Measurements from ENCODE around the gene RGPD5. TPM values are rescaled to one million over a fixed set of nuclear protein-coding genes. Genes with fewer than 3 reads are reported as not detected.
"Not testable (repeated sequence)": the region's sequence is repeated elsewhere in the genome, so short reads cannot be mapped to it uniquely, and the experiment has no call there.

RGPD5 gene
- total RNA-seq, 1 experiment from 2014 or later = 11.4 TPM

DNA sequence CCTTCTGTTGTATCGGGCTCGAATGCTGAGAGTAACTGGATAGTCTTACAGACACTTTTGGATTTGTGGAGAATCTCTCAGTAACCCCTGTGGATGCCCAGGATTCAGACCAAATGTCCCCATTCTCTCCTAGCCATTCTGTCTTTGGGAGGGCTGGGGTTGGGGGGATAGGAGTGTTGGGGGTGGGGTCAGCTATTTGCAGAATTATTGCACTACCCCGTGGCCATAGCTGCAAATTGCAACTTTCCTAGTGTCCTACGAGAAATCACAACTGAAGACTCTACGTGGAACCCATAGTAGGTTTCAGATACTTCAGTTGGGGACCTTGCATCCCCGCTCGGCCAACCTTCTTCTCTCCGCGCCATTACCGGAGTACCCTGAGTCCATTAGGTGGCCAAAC is 25.2 kb upstream of the RGPD5 start:
- H3K9me2 ChIP-seq (replicated peaks; ENCODE audit: insufficient read depth, low read length); H3K9ac ChIP-seq (ENCODE audit: low read length); H3K27me3 ChIP-seq (ENCODE audit: low read length); H3K4me1 ChIP-seq (ENCODE audit: low read length); H3K27ac ChIP-seq (ENCODE audit: low read length); H2AFZ ChIP-seq (ENCODE audit: low read length); H3K4me3 ChIP-seq (ENCODE audit: low read length); H4K20me1 ChIP-seq (ENCODE audit: insufficient read depth, low read depth, low read length); H3K4me2 ChIP-seq (ENCODE audit: low read depth, low read length, poor library complexity, severe bottlenecking); H3K9me3 ChIP-seq (ENCODE audit: low read length); H3K79me2 ChIP-seq (ENCODE audit: low read length); H3K36me3 ChIP-seq (ENCODE audit: insufficient read depth, low read length); DNase-seq: not testable (repeated sequence)

DNA sequence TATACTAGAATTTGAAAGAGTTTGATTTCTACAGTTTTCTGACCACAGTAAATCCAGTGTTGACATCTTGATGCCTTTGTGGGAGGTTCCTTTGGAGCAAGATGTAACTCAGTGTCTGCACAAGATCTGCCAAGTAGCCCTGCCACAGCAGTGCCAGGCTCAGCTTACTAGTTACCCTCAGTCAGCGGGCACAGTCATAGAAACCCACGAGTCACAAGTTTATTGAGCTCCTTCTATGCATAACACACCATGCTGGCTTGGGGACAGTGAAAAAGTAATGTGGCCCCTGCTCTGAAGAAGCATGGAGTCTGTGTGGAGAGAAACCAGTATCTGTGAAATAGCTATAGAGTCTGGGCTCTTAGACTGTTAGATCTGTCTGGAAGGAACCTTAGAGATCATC is 15.0 kb upstream of the RGPD5 start:
- not testable (repeated sequence) for H3K27me3 ChIP-seq (ENCODE audit: low read length); H2AFZ ChIP-seq (ENCODE audit: low read length); H3K4me2 ChIP-seq (ENCODE audit: low read depth, low read length, poor library complexity, severe bottlenecking); H3K36me3 ChIP-seq (ENCODE audit: insufficient read depth, low read length); H3K4me3 ChIP-seq (ENCODE audit: low read length); H3K9me3 ChIP-seq (ENCODE audit: low read length); H4K20me1 ChIP-seq (ENCODE audit: insufficient read depth, low read depth, low read length); H3K79me2 ChIP-seq (ENCODE audit: low read length); DNase-seq; H3K27ac ChIP-seq (ENCODE audit: low read length); H3K9me2 ChIP-seq (replicated peaks; ENCODE audit: insufficient read depth, low read length); H3K9ac ChIP-seq (ENCODE audit: low read length); H3K4me1 ChIP-seq (ENCODE audit: low read length)

DNA sequence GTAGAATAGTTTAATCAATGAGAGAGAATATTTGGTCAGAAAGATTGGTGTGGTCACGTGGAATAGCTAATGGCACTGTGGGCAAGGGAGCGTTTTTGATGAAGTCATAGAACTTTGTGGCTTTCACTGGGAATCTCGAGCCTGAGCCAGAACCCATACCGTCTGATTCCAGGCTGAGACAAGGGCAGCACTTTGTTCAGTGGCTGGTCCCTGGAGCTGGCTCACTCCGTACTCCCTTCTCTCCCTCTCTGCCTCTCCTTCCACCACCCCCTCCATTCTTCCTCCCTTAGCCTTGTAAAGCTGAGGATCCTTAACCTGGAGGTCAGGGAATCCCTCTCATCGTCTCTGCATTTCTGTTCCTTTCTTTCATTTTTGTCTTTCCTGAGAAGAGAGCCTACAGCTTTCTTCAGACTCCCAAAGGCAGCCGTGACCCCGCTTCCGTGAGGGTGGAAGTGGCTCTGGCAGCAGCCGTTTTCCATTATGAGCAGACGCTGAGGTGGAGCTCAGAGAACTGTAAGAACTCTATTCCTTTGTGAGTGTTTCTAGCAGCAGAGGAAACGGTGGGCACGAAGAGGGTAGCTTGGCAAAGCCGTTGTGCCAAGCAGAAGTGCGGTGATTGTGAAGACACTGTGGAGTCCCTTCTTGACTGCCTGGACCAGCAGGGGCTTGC is 12.8 kb upstream of the RGPD5 start:
- not testable (repeated sequence) for H3K4me1 ChIP-seq (ENCODE audit: low read length); H4K20me1 ChIP-seq (ENCODE audit: insufficient read depth, low read depth, low read length); H3K79me2 ChIP-seq (ENCODE audit: low read length); H3K36me3 ChIP-seq (ENCODE audit: insufficient read depth, low read length); H3K9me3 ChIP-seq (ENCODE audit: low read length); H2AFZ ChIP-seq (ENCODE audit: low read length); DNase-seq; H3K9me2 ChIP-seq (replicated peaks; ENCODE audit: insufficient read depth, low read length); H3K27ac ChIP-seq (ENCODE audit: low read length); H3K4me3 ChIP-seq (ENCODE audit: low read length); H3K9ac ChIP-seq (ENCODE audit: low read length); H3K27me3 ChIP-seq (ENCODE audit: low read length); H3K4me2 ChIP-seq (ENCODE audit: low read depth, low read length, poor library complexity, severe bottlenecking)

DNA sequence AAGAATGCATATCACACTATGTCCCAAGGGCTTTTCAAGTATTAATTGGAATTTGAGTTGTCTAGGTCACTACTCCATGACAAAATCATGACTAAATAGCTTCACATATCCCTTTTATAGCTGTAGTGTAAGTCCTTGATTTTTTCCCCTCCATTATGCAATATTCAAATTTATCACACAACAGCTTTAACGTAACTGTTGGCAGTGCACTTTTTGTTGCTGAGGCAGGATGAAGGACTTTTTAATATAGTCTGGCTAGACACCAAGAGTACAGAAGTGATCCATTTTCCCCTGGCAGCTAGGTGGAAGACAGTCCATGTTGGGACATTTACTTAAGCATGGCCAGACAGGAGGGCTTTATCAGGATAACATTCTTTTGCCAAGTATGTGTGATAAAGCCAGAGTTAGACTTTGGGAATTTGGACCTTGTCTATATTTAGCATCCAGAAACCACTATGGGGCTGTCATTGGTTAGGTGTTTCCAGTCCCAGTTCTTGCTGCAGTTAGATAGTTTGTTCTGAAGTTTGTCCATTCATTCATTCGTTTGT is 11.6 kb upstream of the RGPD5 start:
- H3K9ac ChIP-seq (ENCODE audit: low read length); H4K20me1 ChIP-seq (ENCODE audit: insufficient read depth, low read depth, low read length); H3K9me3 ChIP-seq (ENCODE audit: low read length); H3K27me3 ChIP-seq (ENCODE audit: low read length); H3K79me2 ChIP-seq (ENCODE audit: low read length); H3K4me2 ChIP-seq (ENCODE audit: low read depth, low read length, poor library complexity, severe bottlenecking); H3K36me3 ChIP-seq (ENCODE audit: insufficient read depth, low read length); H2AFZ ChIP-seq (ENCODE audit: low read length); H3K4me1 ChIP-seq (ENCODE audit: low read length); H3K9me2 ChIP-seq (replicated peaks; ENCODE audit: insufficient read depth, low read length); H3K4me3 ChIP-seq (ENCODE audit: low read length); DNase-seq; H3K27ac ChIP-seq (ENCODE audit: low read length): not testable (repeated sequence)

DNA sequence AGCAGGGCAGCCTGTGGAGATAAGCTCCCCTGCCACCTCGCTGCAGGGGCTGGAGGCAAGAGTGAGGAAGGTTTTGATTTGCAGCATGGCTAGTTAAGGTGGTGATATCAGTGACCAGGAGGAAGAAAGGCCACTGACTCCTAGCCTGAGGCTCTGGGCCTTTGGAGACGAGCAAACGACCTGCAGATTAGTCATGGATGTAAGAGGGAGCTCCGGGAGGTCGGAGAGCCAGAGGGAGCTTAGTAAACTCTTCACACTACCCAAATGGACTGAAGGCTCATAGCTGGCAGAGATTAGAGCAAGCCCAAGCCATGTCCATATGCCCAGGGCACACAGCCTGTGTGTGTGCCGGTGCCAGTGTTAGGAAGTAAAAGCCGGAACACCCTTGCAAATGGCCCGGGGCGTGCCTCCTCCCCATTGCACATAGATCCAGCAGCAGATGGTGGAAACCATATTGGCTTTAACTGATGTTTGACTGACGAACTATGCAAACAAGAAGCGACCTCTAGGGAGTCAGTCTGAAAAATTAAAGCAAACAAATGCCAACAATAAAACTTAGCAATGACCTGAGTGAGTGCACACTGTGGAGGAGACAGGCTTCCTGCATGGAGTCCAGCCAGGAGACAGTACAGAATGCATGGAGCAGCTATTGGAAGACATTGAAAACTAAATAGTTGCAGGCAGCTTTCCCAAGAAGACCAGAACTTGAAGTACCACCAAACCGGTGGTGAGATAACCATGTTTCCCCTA is 2.4 kb upstream of the RGPD5 start:
- not testable (repeated sequence) for H3K27me3 ChIP-seq (ENCODE audit: low read length); H4K20me1 ChIP-seq (ENCODE audit: insufficient read depth, low read depth, low read length); H2AFZ ChIP-seq (ENCODE audit: low read length); H3K9me3 ChIP-seq (ENCODE audit: low read length); H3K27ac ChIP-seq (ENCODE audit: low read length); H3K79me2 ChIP-seq (ENCODE audit: low read length); H3K36me3 ChIP-seq (ENCODE audit: insufficient read depth, low read length); H3K4me2 ChIP-seq (ENCODE audit: low read depth, low read length, poor library complexity, severe bottlenecking); H3K9ac ChIP-seq (ENCODE audit: low read length); H3K4me1 ChIP-seq (ENCODE audit: low read length); H3K4me3 ChIP-seq (ENCODE audit: low read length); H3K9me2 ChIP-seq (replicated peaks; ENCODE audit: insufficient read depth, low read length); DNase-seq

DNA sequence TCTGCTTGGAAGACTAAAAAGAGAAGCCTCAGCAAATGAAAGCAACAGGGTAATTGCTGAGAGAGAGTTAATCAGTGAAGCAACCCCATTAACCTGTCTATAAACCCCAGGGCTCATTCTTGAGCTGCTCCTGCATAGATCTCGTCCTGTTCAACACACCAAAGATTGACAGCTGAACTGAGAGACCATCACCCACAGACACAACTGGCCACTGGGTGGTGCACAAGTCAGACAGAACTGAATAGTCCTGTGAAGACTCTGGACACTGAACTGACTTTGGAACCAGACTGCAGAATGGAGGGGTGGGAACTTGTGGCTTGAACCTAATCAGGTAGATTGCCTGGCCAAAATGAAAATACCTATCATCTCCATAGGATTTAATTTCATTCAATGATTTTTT is 1.4 kb upstream of the RGPD5 start:
- H3K36me3 ChIP-seq (ENCODE audit: insufficient read depth, low read length); H3K79me2 ChIP-seq (ENCODE audit: low read length); H3K9me3 ChIP-seq (ENCODE audit: low read length); H3K9ac ChIP-seq (ENCODE audit: low read length); H3K4me2 ChIP-seq (ENCODE audit: low read depth, low read length, poor library complexity, severe bottlenecking); H4K20me1 ChIP-seq (ENCODE audit: insufficient read depth, low read depth, low read length); DNase-seq; H3K27me3 ChIP-seq (ENCODE audit: low read length); H3K9me2 ChIP-seq (replicated peaks; ENCODE audit: insufficient read depth, low read length); H3K27ac ChIP-seq (ENCODE audit: low read length); H3K4me3 ChIP-seq (ENCODE audit: low read length); H3K4me1 ChIP-seq (ENCODE audit: low read length); H2AFZ ChIP-seq (ENCODE audit: low read length): not testable (repeated sequence)

DNA sequence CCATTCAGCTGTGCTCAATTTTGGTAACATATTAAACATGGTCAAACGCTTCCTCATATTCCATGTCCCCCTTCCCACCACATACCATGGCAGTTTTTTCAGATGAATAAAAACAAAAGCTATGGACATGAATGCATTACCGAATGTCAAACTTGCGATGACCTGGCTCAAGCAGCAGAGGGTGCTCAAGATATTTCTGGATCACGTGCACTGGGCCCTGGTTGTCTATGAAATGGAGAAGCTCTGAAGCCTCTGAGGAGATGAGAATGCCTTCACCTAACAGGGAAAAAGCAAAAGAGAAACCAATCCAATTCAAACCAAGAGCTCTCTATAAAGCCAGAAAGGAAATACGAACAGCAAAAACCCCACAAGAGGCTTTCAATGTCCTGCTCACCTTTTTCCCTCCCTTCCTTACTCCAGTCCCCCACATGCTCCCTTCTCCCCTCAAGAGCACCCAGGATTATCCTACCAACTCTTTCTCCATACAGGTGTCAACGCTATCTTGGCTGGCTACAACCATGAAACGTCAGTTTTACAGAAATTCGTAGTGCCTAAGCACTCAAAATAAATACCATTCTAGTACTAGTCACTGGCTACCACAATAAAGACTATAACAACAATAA is 77.1 kb downstream of the RGPD5 start:
- H3K9me3 ChIP-seq (ENCODE audit: low read length); H3K4me2 ChIP-seq (ENCODE audit: low read depth, low read length, poor library complexity, severe bottlenecking); H3K27ac ChIP-seq (ENCODE audit: low read length); H3K9ac ChIP-seq (ENCODE audit: low read length); DNase-seq; H3K79me2 ChIP-seq (ENCODE audit: low read length); H3K9me2 ChIP-seq (replicated peaks; ENCODE audit: insufficient read depth, low read length); H3K27me3 ChIP-seq (ENCODE audit: low read length); H4K20me1 ChIP-seq (ENCODE audit: insufficient read depth, low read depth, low read length); H2AFZ ChIP-seq (ENCODE audit: low read length); H3K4me1 ChIP-seq (ENCODE audit: low read length); H3K36me3 ChIP-seq (ENCODE audit: insufficient read depth, low read length); H3K4me3 ChIP-seq (ENCODE audit: low read length): not testable (repeated sequence)

DNA sequence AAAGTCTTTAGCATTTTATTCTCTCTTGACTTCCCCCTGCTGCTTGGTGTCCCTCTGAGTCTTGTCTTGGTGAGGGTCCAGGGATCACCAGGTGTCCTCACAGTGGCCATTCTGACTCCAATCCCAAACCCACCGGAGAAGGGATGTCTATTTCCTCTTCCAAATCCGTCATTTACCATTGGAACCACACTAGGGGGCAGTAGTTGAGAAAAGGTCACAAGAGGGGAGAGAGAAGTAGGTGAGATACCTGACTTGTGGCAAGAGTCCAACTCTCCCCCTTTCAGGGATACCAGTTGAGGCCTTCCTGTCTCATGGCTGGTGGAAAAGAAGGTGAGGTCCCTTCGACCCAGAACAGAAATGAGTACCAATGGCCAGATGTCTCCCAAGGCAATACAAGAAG is 82.5 kb downstream of the RGPD5 start:
- H3K9me3 ChIP-seq (ENCODE audit: low read length); H3K79me2 ChIP-seq (ENCODE audit: low read length); DNase-seq; H3K4me2 ChIP-seq (ENCODE audit: low read depth, low read length, poor library complexity, severe bottlenecking); H3K9me2 ChIP-seq (replicated peaks; ENCODE audit: insufficient read depth, low read length); H3K4me3 ChIP-seq (ENCODE audit: low read length); H3K36me3 ChIP-seq (ENCODE audit: insufficient read depth, low read length); H3K27me3 ChIP-seq (ENCODE audit: low read length); H2AFZ ChIP-seq (ENCODE audit: low read length); H3K9ac ChIP-seq (ENCODE audit: low read length); H4K20me1 ChIP-seq (ENCODE audit: insufficient read depth, low read depth, low read length); H3K27ac ChIP-seq (ENCODE audit: low read length); H3K4me1 ChIP-seq (ENCODE audit: low read length): not testable (repeated sequence)

Data from Karpas-422 (cell line).